Sigmoid colon (tissue), 7 donors: ENCODE results near the gene MMP24. TPM values are rescaled to one million over a fixed set of nuclear protein-coding genes. Genes with fewer than 3 reads are reported as not detected.
"Not testable (repeated sequence)": the region's sequence is repeated elsewhere in the genome, so short reads cannot be mapped to it uniquely, and the experiment has no call there.

Experiments
- DNase-seq: peaks from one replicate; pipeline ENCODE4 v3.0.0-alpha.2; 2019
- H3K27ac ChIP-seq, 4 donors: fragments of 200-600 bp; sonication (generic); one replicate each; pipeline ENCODE4 v1.5.1; 2016 to 2019; ENCODE audit warnings: mild to moderate bottlenecking in 1 of 4
- H3K27me3 ChIP-seq, 3 donors: fragments of 200-600 bp; sonication (generic); one replicate each; pipeline ENCODE4 v1.5.1; 2019; ENCODE audit warnings: mild to moderate bottlenecking in 1 of 3
- H3K36me3 ChIP-seq, 4 donors: fragments of 200-600 bp; sonication (generic); one replicate each; pipeline ENCODE4 v1.5.1; 2016 to 2019
- H3K4me1 ChIP-seq, 4 donors: fragments of 200-600 bp; sonication (generic); one replicate each; pipeline ENCODE4 v1.5.1; 2017 to 2019
- H3K4me3 ChIP-seq, 4 donors: fragments of 200-600 bp; sonication (generic); one replicate each; pipeline ENCODE4 v1.5.1; 2017 to 2019; ENCODE audit warnings: mild to moderate bottlenecking in 2 of 4, moderate library complexity in 1 of 4
- H3K9me3 ChIP-seq, 4 donors: fragments of 200-600 bp in 3 of 4; sonication (generic) in 3 of 4; one replicate each; pipeline versions ENCODE4 v1.5.1 to v1.6.1; 2013 to 2019
- CTCF ChIP-seq, 4 experiments: fragments of 450-650 bp in 3 of 4; fragments of 200-600 bp in 1 of 4; IDR thresholded peaks; one replicate each; pipeline ENCODE4 v1.5.1; 2016 to 2019; ENCODE audit warnings: antibody characterized with exemption in 4 of 4, mild to moderate bottlenecking in 3 of 4, moderate library complexity in 2 of 4
- EP300 ChIP-seq, 4 donors: sonication (generic); formaldehyde crosslinking; IDR thresholded peaks; one replicate each; pipeline ENCODE4 v1.6.1; 2017; ENCODE audit warnings: antibody characterized with exemption in 4 of 4
- POLR2A ChIP-seq, 2 donors: fragments of 450-650 bp; IDR thresholded peaks; one replicate each; pipeline ENCODE4 v1.6.1; 2016; ENCODE audit warnings: antibody characterized with exemption in 2 of 2, mild to moderate bottlenecking in 2 of 2, moderate library complexity in 2 of 2
- POLR2AphosphoS5 ChIP-seq, 4 donors: sonication (generic); formaldehyde crosslinking; IDR thresholded peaks; one replicate each; pipeline ENCODE4 v1.6.1; 2017; ENCODE audit warnings: antibody characterized with exemption in 4 of 4
- WGBS, 2 donors: extraction: QIAGEN DNeasy Blood & Tissue Kit; methylation state at CpG; one replicate each; pipeline ENCODE4 v1.1.7; 2013; 5-methylcytosine and 5-hydroxymethylcytosine counted together
- intact Hi-C: fragments of 100-400 bp; cut with DNase I; formaldehyde crosslinking; loops from one replicate; pipeline ENCODE4 v1.15.1; 2023
- polyA plus RNA-seq, 3 donors: library from polyadenylated mRNA; stranded (reverse); fragments of 200-250 nt; gene quantifications; one replicate each; pipeline ENCODE4 v1.2.3, GENCODE V29; 2013
- total RNA-seq, 4 donors: library from RNA; depleted of rRNA; stranded (reverse); fragments of >200 nt; gene quantifications; one replicate each; pipeline ENCODE4 v1.1.0, GENCODE V29; 2016
- donor health status: healthy with polysubstance abuse.
- donor health status: Bipolar disorder and iron deficiency.
- donor health status: healthy.

The MMP24 gene
- total RNA-seq (1 to 10 TPM in 3 of 4 donors, under 1 TPM in 1; 0.16 to 1.4 (median 1.1) TPM), polyA plus RNA-seq (under 1 TPM; under 0.01 to 0.46 (median 0.39) TPM)

- DNase-seq: no peak
- H3K4me1 ChIP-seq: peaks cover 0 to 13% (median 10%) of the 10 kb centered on the region in 4 donors
- no peaks in the 10 kb centered on the region for H3K27me3 ChIP-seq
- 1 to 4% methylated on average over 70 of the region's 70 CpGs for WGBS, 2 donors
- intact Hi-C loops: no loop called here
- H3K36me3 ChIP-seq: no peaks in the 10 kb centered on the region
- TF ChIP-seq CTCF (IDR thresholded peaks at IDR 0.05) (no peak), POLR2A (IDR thresholded peaks at IDR 0.05) (no peak), EP300 (IDR thresholded peaks at IDR 0.05) (no peak), POLR2AphosphoS5 (IDR thresholded peaks at IDR 0.05) (no peak)
- H3K4me3 ChIP-seq: peak within 1 kb of the TSS in 3 of 4 donors; percentile 26 to 38 (median 30)
- no peaks in the 10 kb centered on the region for H3K9me3 ChIP-seq
- no peak within 1 kb of the TSS for H3K27ac ChIP-seq
These were observed at the start of gene MMP24 for GRCh38 chr20:35226126-35226883. Gene MMP24 (plus strand): TSS chr20:35226690. CDS start chr20:35226739, 49 bp downstream.

- intact Hi-C loops: no loop called here
- TF ChIP-seq POLR2AphosphoS5 (IDR thresholded peaks at IDR 0.05) (no peak), POLR2A (IDR thresholded peaks at IDR 0.05) (no peak), EP300 (IDR thresholded peaks at IDR 0.05) (no peak), CTCF (IDR thresholded peaks at IDR 0.05) (no peak)
- no peak overlapping the region for H3K4me3 ChIP-seq
- no peak for DNase-seq
- H3K9me3 ChIP-seq: no peaks in the 10 kb centered on the region
- H3K27me3 ChIP-seq: no peaks in the 10 kb centered on the region
- WGBS, 2 donors: 84 to 86% methylated on average over 11 of the region's 11 CpGs
- H3K27ac ChIP-seq: no peak overlapping the region
- peaks cover 0 to 3% (median 0%) of the 10 kb centered on the region in 4 donors for H3K4me1 ChIP-seq
- H3K36me3 ChIP-seq: peaks cover 0 to 7% (median 0%) of the 10 kb centered on the region in 4 donors
These were observed 46.9 kb upstream of the MMP24 start for GRCh38 chr20:35179292-35180212.

DNA sequence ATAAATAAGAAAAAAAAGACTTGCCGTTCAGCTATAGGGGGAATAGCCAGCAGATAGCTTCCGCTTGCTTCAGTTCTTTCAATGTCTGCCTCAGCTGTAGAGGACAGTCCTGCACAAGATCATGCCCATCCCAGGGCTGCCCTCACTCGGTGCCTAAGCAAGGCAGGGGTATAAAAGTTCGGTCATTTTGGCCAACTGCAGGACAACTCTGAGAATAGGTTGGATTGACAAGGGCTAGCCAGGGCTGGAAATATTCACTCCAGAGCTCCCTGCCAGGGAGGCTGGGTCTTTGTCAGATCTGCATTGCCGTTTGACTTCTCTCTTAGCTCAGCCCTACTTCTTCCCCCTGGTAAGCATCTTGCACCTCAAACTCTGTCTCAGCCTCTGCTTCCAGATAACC, 46.2 kb upstream of the MMP24 start:
- DNase-seq: no peak
- TF ChIP-seq CTCF (IDR thresholded peaks at IDR 0.05) (no peak), POLR2AphosphoS5 (IDR thresholded peaks at IDR 0.05) (no peak), POLR2A (IDR thresholded peaks at IDR 0.05) (no peak), EP300 (IDR thresholded peaks at IDR 0.05) (no peak)
- intact Hi-C loops: no loop called here
- Histone ChIP-seq H3K36me3 (peaks cover 0 to 7% (median 0%) of the 10 kb centered on the region in 4 donors), H3K9me3 (no peaks in the 10 kb centered on the region), H3K4me3 (no peak overlapping the region), H3K4me1 (no peaks in the 10 kb centered on the region), H3K27ac (no peak overlapping the region), H3K27me3 (no peaks in the 10 kb centered on the region)
- 92 to 93% methylated on average over 5 of the region's 5 CpGs for WGBS, 2 donors

- H3K4me1 ChIP-seq: no peaks in the 10 kb centered on the region
- TF ChIP-seq CTCF (IDR thresholded peaks at IDR 0.05) (no peak), EP300 (IDR thresholded peaks at IDR 0.05) (no peak), POLR2A (IDR thresholded peaks at IDR 0.05) (no peak), POLR2AphosphoS5 (IDR thresholded peaks at IDR 0.05) (no peak)
- no peaks in the 10 kb centered on the region for H3K9me3 ChIP-seq
- intact Hi-C loops: no loop called here
- peaks cover 0 to 4% (median 0%) of the 10 kb centered on the region in 4 donors for H3K36me3 ChIP-seq
- H3K27me3 ChIP-seq: no peaks in the 10 kb centered on the region
- H3K27ac ChIP-seq: no peak overlapping the region
- H3K4me3 ChIP-seq: no peak overlapping the region
- no peak for DNase-seq
These were observed 44.8 kb upstream of the MMP24 start for GRCh38 chr20:35181731-35182130.

DNA sequence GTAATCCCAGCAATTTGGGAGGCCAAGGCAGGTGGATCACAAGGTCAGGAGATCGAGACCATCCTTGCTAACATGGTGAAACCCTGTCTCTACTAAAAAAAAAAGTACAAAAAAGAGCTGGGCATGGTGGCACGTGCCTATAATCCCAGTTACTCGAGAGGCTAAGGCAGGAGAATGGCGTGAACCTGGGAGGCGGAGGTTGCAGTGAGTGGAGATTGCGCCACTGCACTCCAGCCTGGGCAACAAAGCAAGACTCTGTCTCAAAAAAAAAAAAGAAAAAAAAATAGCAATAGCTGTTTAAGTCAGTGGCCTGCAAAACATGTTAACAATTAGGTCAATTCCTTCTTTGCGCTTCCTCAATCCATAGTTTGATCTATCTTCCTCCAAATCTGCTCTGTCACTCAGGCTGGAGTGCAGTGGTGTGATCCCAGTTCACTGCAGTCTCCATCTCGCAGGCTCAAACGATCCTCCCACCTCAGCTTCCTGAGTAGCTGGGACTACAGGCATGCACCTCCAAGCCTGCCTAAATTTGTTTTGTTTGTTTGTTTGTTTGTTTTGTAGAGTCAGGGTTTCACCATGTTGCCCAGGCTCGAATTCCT, 39.7 kb upstream of the MMP24 start:
- H3K27ac ChIP-seq, H3K36me3 ChIP-seq, H3K27me3 ChIP-seq, DNase-seq, H3K9me3 ChIP-seq, intact Hi-C loops, H3K4me3 ChIP-seq: not testable (repeated sequence)
- H3K4me1 ChIP-seq: peaks cover 0 to 12% (median 6%) of the 10 kb centered on the region in 4 donors
- 86 to 87% methylated on average over 10 of the region's 10 CpGs for WGBS, 2 donors
